ACC112 (cell line): ENCODE data around the gene PDZD7.

Source experiments
- H2AFZ ChIP-seq: fragments of 200-600 bp; sonication (generic); one replicate; pipeline ENCODE4 v1.6.0; 2017; ENCODE audit warnings: antibody characterized with exemption, low read length; ENCODE audit not compliant: unreplicated experiment
- H3K27ac ChIP-seq: fragments of 200-600 bp; sonication (generic); 2 replicates; pipeline ENCODE4 v1.5.1; 2014; ENCODE audit warnings: low read depth, mild to moderate bottlenecking, antibody characterized with exemption, low read length, moderate library complexity
- H3K27me3 ChIP-seq: fragments of 200-600 bp; sonication (generic); 2 replicates; pipeline ENCODE4 v1.6.1; 2014; ENCODE audit warnings: mild to moderate bottlenecking, antibody characterized with exemption, low read length, moderate library complexity, mixed read lengths; ENCODE audit not compliant: insufficient read depth
- H3K36me3 ChIP-seq: fragments of 200-600 bp; sonication (generic); 2 replicates; pipeline ENCODE4 v1.6.1; 2016; ENCODE audit warnings: mild to moderate bottlenecking, antibody characterized with exemption, low read length, moderate library complexity, mixed read lengths; ENCODE audit not compliant: insufficient read depth
- H3K4me1 ChIP-seq: fragments of 200-600 bp; sonication (generic); one replicate; pipeline ENCODE4 v1.6.1; 2016; ENCODE audit warnings: low read length, mixed read lengths; ENCODE audit not compliant: insufficient read depth, unreplicated experiment, control insufficient read depth
- H3K4me3 ChIP-seq: fragments of 200-600 bp; sonication (generic); 2 replicates; pipeline ENCODE4 v1.5.1; 2014; ENCODE audit warnings: mild to moderate bottlenecking, low read depth, low read length
- H3K79me2 ChIP-seq: fragments of 200-600 bp; sonication (generic); one replicate; pipeline ENCODE4 v1.6.0; 2016; ENCODE audit warnings: low read length; ENCODE audit not compliant: control insufficient read depth, unreplicated experiment, insufficient read depth

PDZD7 gene

GRCh38 chr10:100965820-100966219 lies 65.1 kb downstream of the PDZD7 start:
- no peaks in the 10 kb centered on the region for H3K79me2 ChIP-seq
- H3K4me1 ChIP-seq: peaks cover 3% of the 10 kb centered on the region
- H2AFZ ChIP-seq: no peak overlapping the region
- no peak overlapping the region for H3K4me3 ChIP-seq
- peaks cover 20% of the 10 kb centered on the region for H3K36me3 ChIP-seq
- no peak overlapping the region for H3K27ac ChIP-seq
- H3K27me3 ChIP-seq: no peaks in the 10 kb centered on the region

GRCh38 chr10:100963826-100964225 lies 67.1 kb downstream of the PDZD7 start:
- Histone ChIP-seq H3K36me3 (peaks cover 29% of the 10 kb centered on the region), H3K4me1 (peaks cover under 1% of the 10 kb centered on the region), H2AFZ (no peak overlapping the region), H3K27ac (no peak overlapping the region), H3K4me3 (no peak overlapping the region), H3K27me3 (no peaks in the 10 kb centered on the region), H3K79me2 (no peaks in the 10 kb centered on the region)

- no peak overlapping the region for H2AFZ ChIP-seq
- no peaks in the 10 kb centered on the region for H3K4me1 ChIP-seq
- H3K27me3 ChIP-seq: no peaks in the 10 kb centered on the region
- H3K27ac ChIP-seq: no peak overlapping the region
- H3K79me2 ChIP-seq: no peaks in the 10 kb centered on the region
- no peak overlapping the region for H3K4me3 ChIP-seq
- peaks cover 31% of the 10 kb centered on the region for H3K36me3 ChIP-seq
These were observed 68.4 kb downstream of the PDZD7 start for GRCh38 chr10:100962351-100963080.

- H3K27me3 ChIP-seq: no peaks in the 10 kb centered on the region
- no peak overlapping the region for H3K27ac ChIP-seq
- H3K79me2 ChIP-seq: no peaks in the 10 kb centered on the region
- H2AFZ ChIP-seq: no peak overlapping the region
- no peak overlapping the region for H3K4me3 ChIP-seq
- H3K36me3 ChIP-seq: peaks cover 34% of the 10 kb centered on the region
- no peaks in the 10 kb centered on the region for H3K4me1 ChIP-seq
These were observed 70.7 kb downstream of the PDZD7 start for GRCh38 chr10:100960251-100960650.
